ENCODE data around the gene ACE2.

- TF ChIP-seq EZH2phosphoT487 (conservative IDR thresholded peaks at IDR 0.05; ENCODE audit: low read length) (no peak), CTCF (IDR thresholded peaks at IDR 0.05; ENCODE audit: insufficient read depth, low read length, poor library complexity, severe bottlenecking) (no peak)
These were observed 84.8 kb downstream of the ACE2 start for GRCh38 chrX:15515931-15516330.
